GM21515 (cell line): ENCODE data around the gene PLET1.

ENCODE experiments used
- ATAC-seq: cut with Tn5 transposase; IDR thresholded peaks from one replicate; pipeline ENCODE4 v1.9.1; 2021; ENCODE audit not compliant: unreplicated experiment

PLET1 gene

GRCh38 chr11:112285841-112286311 is 25.2 kb upstream of the PLET1 start:
- ATAC-seq = no peak

- no peak for ATAC-seq
These were observed 21.1 kb upstream of the PLET1 start for GRCh38 chr11:112281726-112282125.

DNA sequence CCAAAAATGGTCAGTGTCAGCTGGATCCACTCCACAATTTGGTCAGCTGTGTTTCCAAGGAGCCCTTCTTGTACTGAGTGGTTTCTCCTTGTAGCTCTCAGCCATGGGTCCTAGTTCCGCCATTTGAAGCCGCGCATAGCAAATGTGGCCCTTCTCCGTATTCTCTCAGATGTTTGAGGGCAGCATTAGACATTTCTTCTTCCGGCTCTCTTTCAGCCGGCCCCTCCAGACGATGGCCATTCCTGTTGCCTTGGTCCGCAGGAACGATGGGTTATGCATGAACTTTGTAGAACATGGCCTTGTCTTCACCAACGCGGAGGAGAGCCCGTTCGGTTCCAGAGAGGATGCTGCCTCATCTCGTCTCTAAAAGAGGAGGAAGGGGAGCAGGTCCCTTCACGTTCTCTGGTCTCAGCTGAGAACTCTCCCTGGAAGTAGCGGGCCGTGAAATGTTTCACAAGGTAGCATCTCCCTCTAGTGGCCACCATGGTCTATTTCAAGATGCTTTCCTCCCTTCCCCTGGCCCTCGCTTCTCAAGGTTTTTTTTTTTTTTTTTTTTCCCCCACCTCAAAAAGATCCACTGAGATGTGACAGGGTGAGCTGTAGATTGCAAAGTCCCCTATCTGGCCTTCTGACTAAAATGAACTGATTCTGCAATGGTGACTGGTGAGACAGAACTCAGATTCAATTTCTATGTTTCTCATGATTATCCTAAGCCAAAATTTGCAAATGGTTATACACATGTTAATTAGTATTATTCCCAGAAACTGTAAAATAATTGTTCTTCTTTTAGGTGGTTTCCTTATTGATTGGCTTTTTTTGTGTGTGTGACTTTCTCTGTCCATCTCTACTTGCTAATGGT is 19.8 kb upstream of the PLET1 start:
- ATAC-seq = peak; percentile 71

DNA sequence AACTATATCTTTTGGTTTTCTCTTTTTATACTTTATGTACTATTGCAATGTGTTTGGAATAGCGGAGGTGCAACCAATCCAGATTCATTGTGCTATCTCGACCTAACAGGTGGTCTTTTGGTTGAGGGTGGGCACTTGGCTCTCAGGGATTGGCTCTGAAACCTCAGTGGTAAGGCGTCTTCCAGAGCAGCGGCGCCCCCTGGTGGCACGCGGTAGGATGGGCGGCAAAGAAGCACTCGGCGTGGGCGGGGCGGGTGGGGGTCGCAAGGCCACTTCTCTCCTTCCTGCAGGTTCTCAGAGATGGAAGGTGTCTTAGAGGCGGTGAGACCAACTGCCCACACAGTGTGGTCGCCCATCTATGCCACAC is 19.2 kb upstream of the PLET1 start:
- peak; percentile 59 for ATAC-seq

DNA sequence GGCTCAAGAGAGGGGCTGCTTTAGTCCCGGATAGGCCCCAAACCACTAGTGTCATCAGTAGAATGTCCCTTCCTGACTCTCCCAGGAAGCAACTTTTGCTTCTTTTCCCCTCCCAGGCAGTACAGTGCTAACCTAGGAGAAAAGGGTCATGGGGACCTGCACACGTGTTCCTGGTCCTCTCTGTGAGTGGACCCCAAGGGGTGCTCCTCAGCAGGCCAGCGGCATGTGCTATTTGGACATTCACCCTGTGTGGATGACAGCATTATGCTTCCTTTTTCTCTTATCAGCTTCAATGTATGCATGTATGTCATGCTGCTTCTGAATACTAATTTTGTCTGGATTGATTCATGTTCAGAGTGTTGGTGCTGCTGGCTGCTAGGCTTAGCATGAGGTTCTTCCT is 18.1 kb upstream of the PLET1 start:
- ATAC-seq = no peak

DNA sequence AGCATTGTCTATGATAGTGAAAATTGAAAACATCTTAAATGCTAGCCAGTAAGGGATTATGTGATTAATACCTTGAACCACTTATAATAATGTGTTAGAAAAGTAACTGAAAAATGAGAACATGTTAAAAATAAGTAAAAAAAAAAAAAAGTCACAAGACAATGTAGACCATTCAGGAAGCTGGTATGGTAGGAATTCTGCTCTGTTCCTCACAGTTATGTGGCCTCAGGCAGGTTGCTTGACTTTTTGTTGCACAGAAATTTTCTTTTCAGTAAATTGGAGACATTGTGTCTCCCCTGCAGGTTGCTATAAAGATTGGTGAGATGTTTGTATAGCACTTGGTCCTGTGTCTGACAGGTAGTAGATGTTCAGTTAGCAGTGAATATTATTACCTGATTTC is 17.3 kb upstream of the PLET1 start:
- no peak for ATAC-seq

- no peak for ATAC-seq
These were observed 16.4 kb upstream of the PLET1 start for GRCh38 chr11:112277029-112277428.

DNA sequence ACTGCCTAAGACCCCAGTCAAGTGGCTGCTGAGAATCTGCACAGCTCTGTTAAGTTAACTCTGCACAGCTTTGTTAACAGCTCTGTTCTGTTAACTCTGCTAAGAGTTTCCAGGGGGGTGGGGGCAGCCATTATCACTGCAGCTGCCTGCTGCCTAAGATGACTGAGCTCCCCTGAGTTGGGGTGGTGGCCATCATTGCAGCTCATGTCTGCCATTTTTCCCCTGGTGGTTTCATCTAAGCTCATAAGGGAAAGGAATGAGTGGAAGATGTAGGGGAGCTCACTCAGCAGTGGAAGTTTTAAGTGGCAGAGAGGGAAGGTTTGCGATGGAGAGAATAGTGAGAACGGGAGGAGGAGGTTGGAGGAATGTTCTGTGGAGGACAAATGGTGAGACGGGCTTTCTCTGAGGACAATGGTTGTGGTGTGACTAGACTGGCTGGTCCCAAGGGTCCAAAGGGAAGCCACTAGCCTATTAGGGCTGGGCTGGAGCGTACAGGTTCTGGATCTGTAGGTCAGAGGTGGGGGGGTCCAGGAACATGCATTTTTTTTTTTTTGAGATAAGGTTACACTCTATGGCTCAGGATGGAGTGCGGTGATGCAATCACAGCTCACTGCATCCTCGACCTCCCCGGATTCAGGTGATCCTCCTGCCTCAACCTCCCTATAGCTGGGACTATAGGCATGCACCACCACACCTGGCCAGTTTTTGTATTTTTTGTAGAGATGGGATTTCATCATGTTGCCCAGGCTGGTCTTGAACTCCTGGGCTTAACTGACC is 13.5 kb upstream of the PLET1 start:
- ATAC-seq = no peak

DNA sequence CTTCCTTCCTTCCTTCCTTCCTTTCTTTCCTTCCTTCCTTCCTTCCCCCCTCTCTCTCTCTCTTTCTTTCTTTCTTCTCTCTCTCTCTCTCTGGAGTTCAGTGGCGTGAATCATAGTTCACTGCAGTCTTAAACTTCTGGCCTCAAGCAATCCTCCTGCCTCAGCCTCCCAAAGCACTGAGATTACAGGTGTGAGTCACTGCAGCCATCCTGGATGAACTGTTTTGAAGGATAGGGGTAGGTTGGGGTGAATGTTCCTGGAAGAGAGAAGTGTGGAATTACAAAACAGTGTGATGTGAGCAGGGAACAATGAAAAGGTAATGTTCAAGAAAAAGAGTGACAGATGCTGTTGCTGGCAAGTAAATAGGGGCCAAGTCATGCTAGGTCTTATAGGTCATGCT is 12.4 kb upstream of the PLET1 start:
- no peak for ATAC-seq

DNA sequence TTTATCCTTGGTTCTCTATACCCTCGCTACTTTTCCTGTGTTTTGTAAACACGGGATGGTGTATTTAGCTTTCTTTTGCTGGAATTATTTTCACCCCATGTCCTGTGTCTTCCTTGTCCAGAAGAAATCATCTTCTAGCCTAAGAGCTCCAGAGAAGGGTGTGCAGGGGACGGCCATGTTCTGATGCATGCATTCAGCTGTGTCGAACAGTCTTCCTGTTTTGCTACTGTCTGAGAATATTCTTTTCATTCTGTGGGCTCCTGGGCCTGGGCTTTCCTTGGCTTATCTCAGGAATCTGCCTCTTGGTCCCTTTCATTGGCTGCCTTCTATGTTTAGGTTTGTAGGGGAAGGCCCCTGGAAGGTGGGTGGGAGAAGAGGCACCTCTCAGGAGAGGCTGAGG is 10.6 kb upstream of the PLET1 start:
- no peak for ATAC-seq

DNA sequence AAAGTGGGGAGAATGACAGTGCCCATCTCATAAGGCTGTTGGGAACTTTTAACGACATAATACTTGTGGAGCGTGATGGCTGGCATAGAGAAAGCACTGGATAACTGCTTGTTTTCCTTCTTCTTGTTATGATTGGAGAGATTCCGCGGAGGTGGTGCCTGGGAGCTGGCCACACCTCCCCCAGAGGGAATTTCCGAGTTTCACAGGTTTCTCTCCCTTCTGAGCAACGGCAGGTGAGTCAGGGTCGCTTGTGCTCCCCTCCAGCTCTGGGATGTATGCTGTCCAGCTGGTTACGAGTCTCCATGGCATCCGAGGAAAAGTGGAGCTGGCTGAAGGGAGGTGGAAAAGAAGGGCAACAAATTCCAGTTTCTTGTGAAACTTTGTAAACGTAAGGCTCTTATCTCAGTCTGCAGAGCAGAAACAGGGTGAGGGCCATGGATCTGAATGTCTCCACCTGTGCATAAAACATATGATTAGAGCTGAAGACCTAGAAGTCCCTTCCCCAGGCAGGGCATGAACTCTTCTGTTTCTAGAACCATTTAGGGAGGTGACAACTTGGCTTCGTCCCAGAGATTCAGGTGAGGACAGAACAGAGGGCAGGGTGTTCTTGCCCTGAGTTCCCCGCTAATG is 10.0 kb upstream of the PLET1 start:
- no peak for ATAC-seq

GRCh38 chr11:112269139-112269538 is 8.5 kb upstream of the PLET1 start:
- ATAC-seq = no peak

DNA sequence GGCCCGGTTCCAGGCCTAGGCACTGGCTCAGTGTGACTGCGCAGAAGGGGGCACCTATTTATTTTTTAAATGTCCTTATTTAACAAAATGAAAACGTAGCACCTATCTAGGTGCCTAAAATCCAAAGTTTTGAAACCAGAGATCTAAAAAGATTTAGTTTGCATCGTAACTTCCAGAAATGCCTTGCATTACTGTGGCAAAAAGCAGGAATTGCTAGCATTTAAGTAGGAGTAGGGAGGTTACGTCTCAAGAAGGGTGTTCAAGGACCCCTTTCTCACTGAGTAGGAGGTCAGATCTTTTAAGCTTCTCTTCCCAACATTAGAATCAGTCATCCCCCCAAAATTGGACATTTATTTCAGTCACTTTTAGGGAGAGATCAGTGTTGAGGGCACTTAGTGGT is 7.7 kb upstream of the PLET1 start:
- ATAC-seq = no peak

GRCh38 chr11:112267188-112267591 is 6.5 kb upstream of the PLET1 start:
- no peak for ATAC-seq

DNA sequence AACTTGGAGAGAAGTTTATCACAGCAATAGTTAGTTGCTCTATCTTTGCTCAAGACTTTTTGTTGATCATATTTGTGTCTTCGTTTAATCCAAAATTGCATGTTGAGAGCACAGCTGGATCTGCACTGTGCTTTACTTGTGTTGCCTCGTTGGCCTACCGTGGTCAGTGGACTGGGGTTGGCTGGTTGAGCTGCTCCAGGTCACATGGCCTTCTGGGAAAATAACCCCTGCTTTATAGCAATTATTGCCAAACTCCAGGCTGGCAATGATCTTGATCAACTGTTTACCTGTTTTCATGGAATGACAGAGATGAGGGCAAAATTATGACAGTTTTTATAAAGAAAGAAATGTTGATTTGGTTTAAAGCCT is 5.7 kb upstream of the PLET1 start:
- ATAC-seq = no peak

DNA sequence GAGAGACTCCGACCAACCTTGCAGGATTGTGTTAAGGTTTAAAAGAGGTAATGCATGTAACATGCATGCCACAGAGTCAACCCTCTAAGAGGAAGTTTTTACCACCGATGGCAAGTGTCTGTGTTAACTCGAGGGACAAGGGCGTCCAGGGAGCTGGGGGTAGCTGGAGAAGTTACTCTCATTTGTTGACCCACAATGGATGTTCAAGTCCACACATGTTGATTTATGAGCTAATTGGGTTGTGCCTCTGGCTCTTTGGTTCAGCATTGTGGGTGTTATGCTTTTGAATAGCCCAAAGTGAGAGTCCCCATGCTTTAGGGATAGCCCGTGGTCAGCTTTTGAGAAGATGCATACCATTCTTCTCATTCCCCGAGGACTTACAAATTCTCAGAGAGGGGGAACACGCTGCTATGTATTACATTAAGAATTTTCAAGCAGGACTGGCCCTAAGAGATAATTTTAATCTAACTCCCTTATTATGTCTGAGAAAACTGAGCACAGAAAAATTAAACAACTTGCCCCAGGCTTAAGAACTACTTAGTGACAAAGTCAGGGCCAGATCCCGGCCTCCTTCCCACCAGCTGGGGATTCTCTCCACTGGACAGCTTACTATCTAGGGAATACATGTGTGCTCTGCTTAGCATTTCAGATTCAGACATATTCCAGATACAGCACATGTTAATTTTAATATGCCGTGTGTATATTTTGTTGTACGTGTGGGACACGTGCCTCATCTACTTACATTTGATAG is 5.2 kb upstream of the PLET1 start:
- ATAC-seq = no peak

- no peak for ATAC-seq
These were observed 5.5 kb downstream of the PLET1 start for GRCh38 chr11:112255067-112255720.

DNA sequence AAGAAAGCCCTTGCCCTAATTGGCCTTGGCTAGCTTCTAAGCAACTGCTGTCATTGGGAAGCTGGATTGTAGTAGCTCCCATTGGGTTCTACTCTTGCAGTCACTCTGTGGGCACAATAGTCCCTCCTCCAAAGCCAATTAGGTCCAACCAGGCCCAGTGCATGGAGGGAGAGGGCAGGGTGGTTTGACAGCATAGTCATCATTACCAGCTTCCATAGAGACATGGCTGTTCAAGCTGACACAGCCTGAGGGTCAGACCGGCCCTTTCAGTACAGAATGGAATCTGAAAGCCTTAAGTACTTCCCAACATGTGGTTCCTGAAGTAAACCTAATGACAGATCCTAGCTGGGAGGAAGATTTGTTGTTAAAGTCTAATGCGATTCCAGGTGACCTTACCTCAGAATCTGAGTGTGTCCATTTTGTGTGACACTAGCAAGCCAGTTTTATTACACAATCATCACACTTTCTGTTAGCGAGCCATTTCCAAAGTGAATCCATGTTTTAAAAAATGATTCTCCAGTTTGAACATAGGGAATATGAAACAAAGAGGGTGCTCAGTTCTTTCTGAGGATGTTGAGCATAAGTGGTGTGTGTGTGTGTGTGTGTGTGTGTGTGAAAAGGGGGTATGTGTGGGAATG is 6.9 kb downstream of the PLET1 start:
- ATAC-seq = no peak

- ATAC-seq = no peak
These were observed 10.6 kb downstream of the PLET1 start for GRCh38 chr11:112249871-112250610.
